Testis (tissue), 2 donors: ENCODE results near the gene TRPM3.

Experiments
- POLR2A ChIP-seq: fragments of 450-650 bp; IDR thresholded peaks from one replicate; pipeline ENCODE4 v1.6.1; 2017; ENCODE audit warnings: antibody characterized with exemption, mild to moderate bottlenecking, moderate library complexity
- TF ChIP-seq, protein P1 (sequence below), 3 experiments: fragments of 450-650 bp in 2 of 3; fragments of 200-600 bp in 1 of 3; sonication (generic) in 1 of 3; IDR thresholded peaks; one replicate each; pipeline ENCODE4 v1.5.1; 2016 to 2019; ENCODE audit warnings: antibody characterized with exemption in 3 of 3, mild to moderate bottlenecking in 2 of 3, moderate library complexity in 1 of 3

DNA sequence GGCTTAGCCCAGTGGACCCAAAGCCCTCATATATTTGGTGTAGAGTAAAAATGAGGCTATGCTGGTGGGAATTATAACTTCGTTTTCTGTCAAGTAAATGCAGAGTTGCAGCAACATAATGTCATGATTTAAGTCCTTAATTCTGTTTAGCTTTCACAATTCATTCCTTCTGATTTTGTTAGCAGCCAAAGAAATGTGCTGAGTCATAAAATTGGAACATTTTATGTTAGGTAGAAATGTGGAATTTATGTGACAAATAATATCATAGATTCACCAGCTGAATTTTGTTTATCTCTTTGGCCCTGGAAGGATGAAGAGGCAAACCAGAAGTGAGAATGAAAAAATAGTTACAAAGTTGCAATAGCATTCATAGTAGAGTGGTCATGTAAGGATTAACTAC is 247.0 kb downstream of the TRPM3 start:
- TF ChIP-seq, protein P1, sequence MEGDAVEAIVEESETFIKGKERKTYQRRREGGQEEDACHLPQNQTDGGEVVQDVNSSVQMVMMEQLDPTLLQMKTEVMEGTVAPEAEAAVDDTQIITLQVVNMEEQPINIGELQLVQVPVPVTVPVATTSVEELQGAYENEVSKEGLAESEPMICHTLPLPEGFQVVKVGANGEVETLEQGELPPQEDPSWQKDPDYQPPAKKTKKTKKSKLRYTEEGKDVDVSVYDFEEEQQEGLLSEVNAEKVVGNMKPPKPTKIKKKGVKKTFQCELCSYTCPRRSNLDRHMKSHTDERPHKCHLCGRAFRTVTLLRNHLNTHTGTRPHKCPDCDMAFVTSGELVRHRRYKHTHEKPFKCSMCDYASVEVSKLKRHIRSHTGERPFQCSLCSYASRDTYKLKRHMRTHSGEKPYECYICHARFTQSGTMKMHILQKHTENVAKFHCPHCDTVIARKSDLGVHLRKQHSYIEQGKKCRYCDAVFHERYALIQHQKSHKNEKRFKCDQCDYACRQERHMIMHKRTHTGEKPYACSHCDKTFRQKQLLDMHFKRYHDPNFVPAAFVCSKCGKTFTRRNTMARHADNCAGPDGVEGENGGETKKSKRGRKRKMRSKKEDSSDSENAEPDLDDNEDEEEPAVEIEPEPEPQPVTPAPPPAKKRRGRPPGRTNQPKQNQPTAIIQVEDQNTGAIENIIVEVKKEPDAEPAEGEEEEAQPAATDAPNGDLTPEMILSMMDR (IDR thresholded peaks at IDR 0.05): no peak
- no peak for TF ChIP-seq POLR2A
